Bronchial epithelial cell (primary cell): ENCODE results near the gene IL27RA. TPM values are rescaled to one million over a fixed set of nuclear protein-coding genes. Genes with fewer than 3 reads are reported as not detected.

Experiments
- DNase-seq: peaks from one replicate; pipeline ENCODE4 v3.0.0-alpha.2; 2010; ENCODE audit warnings: low read depth
- FAIRE-seq: peaks from 2 replicates; lab custom pipeline; 2011; peaks lifted over from hg19 to GRCh38; lab: Jason Lieb, UNC
- H3K27me3 ChIP-seq: 2 replicates; pipeline ENCODE4 v1.5.1; 2011; ENCODE audit warnings: low read length; ENCODE audit not compliant: control insufficient read depth, insufficient read depth
- H3K36me3 ChIP-seq: 2 replicates; pipeline ENCODE4 v1.5.1; 2011; ENCODE audit warnings: low read length; ENCODE audit not compliant: control insufficient read depth, insufficient read depth
- H3K4me3 ChIP-seq: 2 replicates; pipeline ENCODE4 v1.5.1; 2011; ENCODE audit warnings: mild to moderate bottlenecking, low read depth, low read length, control low read depth
- total RNA-seq: library from RNA; depleted of rRNA; stranded (reverse); fragments of >200 nt; gene quantifications from 2 replicates; pipeline ENCODE4 v1.2.1, GENCODE V29; 2014
- TF ChIP-seq, protein P1 (sequence below): IDR thresholded peaks from 2 replicates; pipeline ENCODE4 v1.5.1; 2011; ENCODE audit warnings: mild to moderate bottlenecking, moderate library complexity, low read length, control low read depth, inconsistent platforms; ENCODE audit not compliant: insufficient read depth, severe bottlenecking

The IL27RA gene
- total RNA-seq, 1 donor from 2014 or later, result 0.26 TPM

DNA sequence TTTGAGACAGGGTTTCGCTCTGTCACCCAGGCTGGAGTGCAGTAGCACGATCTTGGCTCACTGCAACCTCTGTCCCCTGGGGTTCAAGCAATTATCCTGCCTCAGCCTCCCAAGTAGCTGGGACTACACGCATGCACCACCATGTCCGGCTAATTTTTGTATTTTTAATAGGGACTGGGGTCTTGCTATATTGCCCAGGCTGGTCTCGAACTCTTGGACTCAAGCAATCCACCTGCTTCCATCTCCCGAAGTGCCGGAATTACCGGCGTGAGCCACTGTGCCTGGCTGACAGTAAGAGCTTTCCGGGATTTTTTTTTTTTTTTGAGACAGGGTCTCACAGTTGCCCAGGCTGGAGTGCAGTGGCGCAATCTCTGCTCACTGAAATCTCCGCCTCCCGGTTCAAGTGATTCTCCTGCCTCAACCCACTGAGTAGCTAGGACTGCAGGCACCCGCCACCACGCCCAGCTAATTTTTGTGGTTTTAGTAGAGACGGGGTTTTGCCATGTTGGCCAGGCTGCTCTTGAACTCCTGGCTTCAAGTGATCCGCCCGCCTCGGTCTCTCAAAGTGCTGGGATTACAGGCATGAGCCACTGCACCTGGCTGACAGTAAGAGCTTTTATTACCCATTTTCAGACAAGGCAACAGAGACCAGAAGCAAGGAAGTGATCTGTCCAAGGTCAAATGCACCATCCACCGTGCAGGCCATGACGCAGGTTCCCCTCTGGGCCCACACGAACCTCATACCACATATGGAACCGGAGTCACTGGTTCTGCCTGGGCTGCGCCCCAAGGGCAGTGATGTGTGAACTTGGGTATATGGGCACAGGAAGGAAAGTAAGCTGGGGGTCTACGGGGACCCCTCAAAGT is 46.5 kb upstream of the IL27RA start:
- DNase-seq (no peak), FAIRE-seq (no peak)
- peaks cover 4% of the 10 kb centered on the region for H3K36me3 ChIP-seq
- no peaks in the 10 kb centered on the region for H3K27me3 ChIP-seq
- TF ChIP-seq, protein P1, sequence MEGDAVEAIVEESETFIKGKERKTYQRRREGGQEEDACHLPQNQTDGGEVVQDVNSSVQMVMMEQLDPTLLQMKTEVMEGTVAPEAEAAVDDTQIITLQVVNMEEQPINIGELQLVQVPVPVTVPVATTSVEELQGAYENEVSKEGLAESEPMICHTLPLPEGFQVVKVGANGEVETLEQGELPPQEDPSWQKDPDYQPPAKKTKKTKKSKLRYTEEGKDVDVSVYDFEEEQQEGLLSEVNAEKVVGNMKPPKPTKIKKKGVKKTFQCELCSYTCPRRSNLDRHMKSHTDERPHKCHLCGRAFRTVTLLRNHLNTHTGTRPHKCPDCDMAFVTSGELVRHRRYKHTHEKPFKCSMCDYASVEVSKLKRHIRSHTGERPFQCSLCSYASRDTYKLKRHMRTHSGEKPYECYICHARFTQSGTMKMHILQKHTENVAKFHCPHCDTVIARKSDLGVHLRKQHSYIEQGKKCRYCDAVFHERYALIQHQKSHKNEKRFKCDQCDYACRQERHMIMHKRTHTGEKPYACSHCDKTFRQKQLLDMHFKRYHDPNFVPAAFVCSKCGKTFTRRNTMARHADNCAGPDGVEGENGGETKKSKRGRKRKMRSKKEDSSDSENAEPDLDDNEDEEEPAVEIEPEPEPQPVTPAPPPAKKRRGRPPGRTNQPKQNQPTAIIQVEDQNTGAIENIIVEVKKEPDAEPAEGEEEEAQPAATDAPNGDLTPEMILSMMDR, result no peak
- no peak overlapping the region for H3K4me3 ChIP-seq

DNA sequence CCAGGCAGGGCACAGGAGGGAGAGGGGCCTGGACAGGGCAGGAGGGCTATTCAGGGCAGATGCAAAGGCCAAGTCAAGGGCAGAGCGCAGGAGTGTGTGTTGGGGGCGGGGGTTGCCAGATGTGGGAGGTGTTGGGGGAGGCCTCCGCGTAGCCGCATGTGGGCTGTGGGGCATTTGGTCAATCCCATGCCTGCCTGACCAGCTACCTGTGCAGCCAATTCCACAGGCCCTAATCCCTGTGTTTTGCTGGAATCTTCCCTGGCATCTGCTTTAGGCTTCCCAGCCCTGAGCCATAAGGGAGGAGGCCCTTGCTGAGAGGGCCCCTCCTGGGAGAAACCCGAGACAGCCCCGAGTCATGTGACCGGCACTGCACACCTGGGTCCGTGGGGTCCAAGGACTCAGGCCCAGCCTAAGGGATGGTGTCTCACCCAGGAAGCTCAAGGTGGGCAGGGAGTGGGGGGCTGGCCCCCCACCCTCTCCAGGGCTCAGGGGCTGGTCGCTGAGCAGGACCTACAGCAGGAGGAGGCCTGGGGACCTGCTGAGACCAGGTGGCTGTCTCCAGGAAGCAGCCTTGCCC is 45.7 kb upstream of the IL27RA start:
- Histone ChIP-seq H3K4me3 (no peak overlapping the region), H3K27me3 (no peaks in the 10 kb centered on the region), H3K36me3 (peaks cover 3% of the 10 kb centered on the region)
- FAIRE-seq (no peak), DNase-seq (no peak)
- TF ChIP-seq, protein P1, result no peak

DNA sequence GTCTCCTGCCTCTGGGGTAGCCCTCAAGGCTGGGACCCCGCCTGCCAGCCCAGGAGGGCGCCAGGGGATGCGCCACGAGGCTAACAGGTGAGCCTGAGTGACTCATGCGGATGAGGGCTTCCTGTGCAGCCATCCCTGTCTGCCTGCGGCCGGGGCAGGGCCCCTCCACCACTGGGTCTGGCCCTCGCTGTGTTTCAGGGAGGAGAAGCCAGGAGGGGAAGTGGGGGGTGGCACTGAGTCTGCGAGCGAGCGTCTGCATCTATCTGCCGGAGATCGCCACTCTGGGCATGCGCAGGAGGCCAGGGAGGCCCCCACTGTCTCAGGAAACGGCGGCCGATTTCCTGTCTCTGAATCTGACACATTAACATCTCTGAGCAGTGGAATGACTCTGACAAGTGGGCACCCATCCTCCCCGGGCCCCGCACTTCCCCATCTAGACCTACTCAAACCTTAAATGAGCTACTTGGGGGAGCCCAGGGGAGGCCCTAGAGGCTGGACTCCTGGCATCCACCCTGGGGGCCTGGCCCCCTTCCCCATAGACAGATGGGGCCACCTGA is 45.1 kb upstream of the IL27RA start:
- TF ChIP-seq, protein P1, result no peak
- H3K27me3 ChIP-seq, result no peaks in the 10 kb centered on the region
- FAIRE-seq (no peak), DNase-seq (no peak)
- H3K36me3 ChIP-seq, result peaks cover 5% of the 10 kb centered on the region
- H3K4me3 ChIP-seq, result no peak overlapping the region

DNA sequence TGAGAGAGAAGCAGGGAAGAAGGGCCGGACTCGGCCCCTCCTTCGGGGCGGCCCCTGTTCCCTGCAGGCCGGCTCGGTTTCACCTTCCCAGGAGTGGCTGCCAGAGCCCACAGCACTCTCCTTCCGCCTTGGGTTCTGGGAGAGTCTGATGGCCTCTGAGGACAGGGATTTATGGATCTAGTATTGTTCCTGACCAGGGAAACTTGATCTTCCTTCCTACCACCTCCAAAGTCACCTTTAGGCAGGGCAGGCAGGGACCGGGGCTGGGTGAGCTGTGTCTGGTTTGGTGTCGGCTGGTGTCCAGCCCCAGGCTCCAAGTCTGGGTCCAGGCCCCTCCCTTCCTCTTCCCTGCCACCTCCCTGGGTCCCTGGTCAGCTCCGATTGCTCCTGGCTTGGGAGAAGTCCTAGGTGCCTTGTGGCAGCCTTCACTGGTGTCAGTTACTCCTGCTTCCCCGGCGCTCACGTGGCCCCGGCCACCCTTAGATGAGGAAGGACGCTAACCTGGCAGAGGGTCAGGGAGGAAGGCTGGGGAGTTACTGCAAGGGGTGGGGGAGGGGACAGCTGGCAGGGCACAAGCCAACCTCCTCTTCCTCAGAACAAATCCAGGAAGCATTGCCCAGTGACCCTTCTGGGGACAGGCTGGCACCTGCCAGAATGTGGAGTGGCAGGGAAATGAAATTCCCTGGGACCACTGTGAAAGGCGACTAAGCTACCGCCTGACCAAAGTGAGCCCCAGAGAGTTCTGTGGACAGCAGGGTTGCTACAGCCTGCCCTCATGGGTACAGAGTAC is 44.3 kb upstream of the IL27RA start:
- no peak for DNase-seq
- FAIRE-seq, result no peak
- H3K36me3 ChIP-seq, result peaks cover 5% of the 10 kb centered on the region
- H3K27me3 ChIP-seq, result no peaks in the 10 kb centered on the region
- H3K4me3 ChIP-seq, result no peak overlapping the region
- TF ChIP-seq, protein P1, result no peak

DNA sequence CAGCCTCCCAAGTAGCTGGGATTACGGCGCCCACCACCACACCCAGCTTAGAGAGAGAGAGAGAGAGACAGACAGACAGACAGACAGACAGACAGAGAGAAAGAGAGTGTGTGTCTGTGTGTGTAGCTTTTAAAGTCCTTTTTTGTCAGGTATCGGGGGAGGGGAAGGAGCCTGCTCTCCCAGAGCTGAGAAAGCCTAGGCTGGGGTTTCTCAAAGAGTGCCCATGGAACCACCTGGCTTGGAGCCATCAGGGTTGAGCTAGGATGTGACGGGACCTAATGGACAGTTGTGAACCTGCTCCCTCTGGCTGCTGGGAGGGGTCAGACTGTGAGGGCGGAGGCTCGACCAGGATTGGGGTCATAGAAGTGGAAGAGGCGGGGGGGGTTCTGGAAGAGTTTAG is 42.1 kb upstream of the IL27RA start:
- Histone ChIP-seq H3K4me3 (no peak overlapping the region), H3K36me3 (peaks cover 7% of the 10 kb centered on the region), H3K27me3 (no peaks in the 10 kb centered on the region)
- FAIRE-seq (no peak), DNase-seq (no peak)
- TF ChIP-seq, protein P1, result no peak
